Osteocyte (in vitro differentiated cells): Measurements from ENCODE around the gene MAP3K10. TPM values are rescaled to one million over a fixed set of nuclear protein-coding genes. Genes with fewer than 3 reads are reported as not detected.

ENCODE experiments used
- DNase-seq: peaks from one replicate; pipeline ENCODE4 v3.0.0; 2021; ENCODE audit warnings: mixed read lengths; ENCODE audit not compliant: unreplicated experiment; ENCODE audit errors: extremely low spot score
- H3K27ac Mint-ChIP-seq: one replicate; pipeline ENCODE4 v1.8.0; 2021; ENCODE audit warnings: mild to moderate bottlenecking, mixed read lengths; ENCODE audit not compliant: unreplicated experiment
- H3K27me3 Mint-ChIP-seq: one replicate; pipeline ENCODE4 v1.8.0; 2021; ENCODE audit warnings: mixed read lengths; ENCODE audit not compliant: unreplicated experiment
- H3K36me3 Mint-ChIP-seq: one replicate; pipeline ENCODE4 v1.8.0; 2021; ENCODE audit warnings: mixed read lengths; ENCODE audit not compliant: unreplicated experiment
- H3K4me1 Mint-ChIP-seq: one replicate; pipeline ENCODE4 v1.8.0; 2021; ENCODE audit warnings: mixed read lengths; ENCODE audit not compliant: unreplicated experiment
- H3K4me3 Mint-ChIP-seq: one replicate; pipeline ENCODE4 v1.8.0; 2021; ENCODE audit warnings: mild to moderate bottlenecking, moderate library complexity, mixed read lengths; ENCODE audit not compliant: unreplicated experiment
- H3K9me3 Mint-ChIP-seq: one replicate; pipeline ENCODE4 v1.8.0; 2021; ENCODE audit warnings: mixed read lengths; ENCODE audit not compliant: unreplicated experiment
- total RNA-seq: library from RNA; stranded (reverse); gene quantifications from 2 replicates; pipeline ENCODE4 v1.2.1, GENCODE V29; 2021
- TF ChIP-seq, protein P1 (sequence below): fragments of 200-600 bp; sonication (generic); IDR thresholded peaks from 2 replicates; pipeline ENCODE4 v1.5.0; 2021; ENCODE audit warnings: antibody characterized with exemption, mild to moderate bottlenecking, moderate library complexity

Gene MAP3K10
- total RNA-seq, 1 donor from 2014 or later, result 24.2 TPM

DNA sequence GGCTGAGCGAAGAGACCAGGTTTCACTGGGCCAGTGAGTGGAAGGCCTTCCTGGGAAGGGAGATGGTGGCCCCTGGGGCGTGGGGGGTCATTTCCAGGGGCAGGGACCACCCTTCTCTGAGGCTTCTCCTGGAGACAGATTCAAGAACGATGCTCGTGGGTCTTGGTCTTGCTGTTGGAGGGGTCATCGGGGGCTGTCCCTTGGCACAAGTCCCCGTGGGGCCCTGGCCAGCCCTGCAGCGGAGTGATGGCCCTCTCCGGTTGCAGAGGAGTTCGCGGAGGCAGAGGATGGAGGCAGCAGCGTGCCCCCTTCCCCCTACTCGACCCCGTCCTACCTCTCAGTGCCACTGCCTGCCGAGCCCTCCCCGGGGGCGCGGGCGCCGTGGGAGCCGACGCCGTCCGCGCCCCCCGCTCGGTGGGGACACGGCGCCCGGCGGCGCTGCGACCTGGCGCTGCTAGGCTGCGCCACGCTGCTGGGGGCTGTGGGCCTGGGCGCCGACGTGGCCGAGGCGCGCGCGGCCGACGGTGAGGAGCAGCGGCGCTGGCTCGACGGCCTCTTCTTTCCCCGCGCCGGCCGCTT, 22.1 kb downstream of the MAP3K10 start:
- Mint-ChIP-seq H3K4me1 (peaks cover 1% of the 10 kb centered on the region), H3K27ac (no peak overlapping the region), H3K4me3 (no peak overlapping the region), H3K9me3 (no peaks in the 10 kb centered on the region), H3K27me3 (peaks cover 18% of the 10 kb centered on the region), H3K36me3 (peaks cover 13% of the 10 kb centered on the region)
- no peak for DNase-seq
- TF ChIP-seq, protein P1, sequence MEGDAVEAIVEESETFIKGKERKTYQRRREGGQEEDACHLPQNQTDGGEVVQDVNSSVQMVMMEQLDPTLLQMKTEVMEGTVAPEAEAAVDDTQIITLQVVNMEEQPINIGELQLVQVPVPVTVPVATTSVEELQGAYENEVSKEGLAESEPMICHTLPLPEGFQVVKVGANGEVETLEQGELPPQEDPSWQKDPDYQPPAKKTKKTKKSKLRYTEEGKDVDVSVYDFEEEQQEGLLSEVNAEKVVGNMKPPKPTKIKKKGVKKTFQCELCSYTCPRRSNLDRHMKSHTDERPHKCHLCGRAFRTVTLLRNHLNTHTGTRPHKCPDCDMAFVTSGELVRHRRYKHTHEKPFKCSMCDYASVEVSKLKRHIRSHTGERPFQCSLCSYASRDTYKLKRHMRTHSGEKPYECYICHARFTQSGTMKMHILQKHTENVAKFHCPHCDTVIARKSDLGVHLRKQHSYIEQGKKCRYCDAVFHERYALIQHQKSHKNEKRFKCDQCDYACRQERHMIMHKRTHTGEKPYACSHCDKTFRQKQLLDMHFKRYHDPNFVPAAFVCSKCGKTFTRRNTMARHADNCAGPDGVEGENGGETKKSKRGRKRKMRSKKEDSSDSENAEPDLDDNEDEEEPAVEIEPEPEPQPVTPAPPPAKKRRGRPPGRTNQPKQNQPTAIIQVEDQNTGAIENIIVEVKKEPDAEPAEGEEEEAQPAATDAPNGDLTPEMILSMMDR, result no peak

DNA sequence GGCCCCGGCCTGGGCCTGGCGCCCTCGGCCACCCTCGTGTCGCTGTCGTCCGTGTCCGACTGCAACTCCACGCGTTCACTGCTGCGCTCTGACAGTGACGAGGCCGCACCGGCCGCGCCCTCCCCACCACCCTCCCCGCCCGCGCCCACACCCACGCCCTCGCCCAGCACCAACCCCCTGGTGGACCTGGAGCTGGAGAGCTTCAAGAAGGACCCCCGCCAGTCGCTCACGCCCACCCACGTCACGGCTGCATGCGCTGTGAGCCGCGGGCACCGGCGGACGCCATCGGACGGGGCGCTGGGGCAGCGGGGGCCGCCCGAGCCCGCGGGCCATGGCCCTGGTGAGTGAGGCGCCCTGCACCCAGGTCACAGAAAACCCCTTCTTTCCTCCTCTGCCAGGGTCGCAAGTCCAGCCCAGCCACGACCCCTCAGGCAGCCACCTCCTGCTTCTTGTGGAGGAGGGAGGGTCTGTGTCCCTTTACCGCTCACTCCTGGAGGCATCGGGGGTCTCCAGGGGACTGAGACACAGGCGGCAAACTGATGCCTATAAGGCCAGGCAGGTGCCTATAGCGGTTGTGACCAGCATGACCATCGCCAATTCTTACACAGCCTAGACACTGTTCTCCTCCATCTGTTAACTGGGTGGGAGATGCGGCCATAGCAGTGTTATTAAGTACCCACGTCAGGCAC, 22.8 kb downstream of the MAP3K10 start:
- DNase-seq, result no peak

DNA sequence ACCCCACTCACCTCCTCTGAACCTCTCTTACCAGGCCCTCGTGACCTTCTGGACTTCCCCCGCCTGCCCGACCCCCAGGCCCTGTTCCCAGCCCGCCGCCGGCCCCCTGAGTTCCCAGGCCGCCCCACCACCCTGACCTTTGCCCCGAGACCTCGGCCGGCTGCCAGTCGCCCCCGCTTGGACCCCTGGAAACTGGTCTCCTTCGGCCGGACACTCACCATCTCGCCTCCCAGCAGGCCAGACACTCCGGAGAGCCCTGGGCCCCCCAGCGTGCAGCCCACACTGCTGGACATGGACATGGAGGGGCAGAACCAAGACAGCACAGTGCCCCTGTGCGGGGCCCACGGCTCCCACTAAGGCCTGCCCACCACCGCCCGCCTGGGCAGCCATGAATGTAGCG, 23.7 kb downstream of the MAP3K10 start:
- Mint-ChIP-seq H3K4me3 (no peak overlapping the region), H3K27me3 (peaks cover 18% of the 10 kb centered on the region), H3K36me3 (peaks cover 9% of the 10 kb centered on the region), H3K4me1 (peaks cover 6% of the 10 kb centered on the region), H3K9me3 (no peaks in the 10 kb centered on the region), H3K27ac (no peak overlapping the region)
- no peak for DNase-seq
- TF ChIP-seq, protein P1, result no peak

More for the DNA sequence above, 22.8 kb downstream of the MAP3K10 start:
- Mint-ChIP-seq H3K9me3 (no peaks in the 10 kb centered on the region), H3K27me3 (peaks cover 18% of the 10 kb centered on the region), H3K27ac (no peak overlapping the region), H3K4me1 (peaks cover 2% of the 10 kb centered on the region), H3K36me3 (peaks cover 11% of the 10 kb centered on the region), H3K4me3 (no peak overlapping the region)
- TF ChIP-seq, protein P1, result no peak

DNA sequence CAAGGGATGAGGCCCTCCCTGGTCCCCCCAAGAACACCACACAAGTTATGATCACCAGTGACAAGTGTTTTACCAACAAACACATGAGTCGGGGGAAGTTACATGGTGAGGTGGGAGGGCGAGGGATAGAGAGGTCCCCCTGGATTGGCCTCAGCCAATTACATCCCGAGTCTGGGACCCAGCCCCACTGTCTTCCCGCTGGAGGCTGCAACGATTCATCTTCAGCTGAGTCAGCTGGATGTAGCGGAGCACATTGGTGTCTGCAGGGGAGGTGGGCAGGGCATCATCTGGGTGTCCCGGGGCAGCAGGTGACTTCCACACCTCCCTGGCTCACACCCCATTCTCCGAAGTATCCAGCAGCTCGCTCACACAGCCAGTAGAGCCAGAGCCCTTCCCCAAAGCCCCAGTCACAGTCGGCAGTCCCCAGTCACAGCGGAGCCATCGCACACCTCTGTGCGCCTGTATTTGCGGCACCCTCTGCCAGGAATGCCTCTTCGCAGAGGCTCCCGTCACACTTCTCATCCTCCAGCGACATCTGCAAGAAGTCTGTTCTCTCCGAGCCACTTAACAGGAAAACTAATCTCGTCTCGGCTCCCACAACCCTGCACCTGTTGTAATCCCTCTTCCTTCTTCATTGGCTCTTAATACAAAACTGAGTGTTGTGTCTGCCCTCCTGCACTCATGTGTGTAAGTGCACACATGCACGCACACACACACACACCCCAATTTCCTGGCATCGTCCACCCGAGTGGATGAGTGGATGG, 25.0 kb downstream of the MAP3K10 start:
- peaks cover 6% of the 10 kb centered on the region for H3K4me1 Mint-ChIP-seq
- H3K36me3 Mint-ChIP-seq, result peaks cover 4% of the 10 kb centered on the region
- H3K4me3 Mint-ChIP-seq, result no peak overlapping the region
- TF ChIP-seq, protein P1, result no peak
- no peak for DNase-seq
- no peaks in the 10 kb centered on the region for H3K9me3 Mint-ChIP-seq
- H3K27ac Mint-ChIP-seq, result no peak overlapping the region
- peaks cover 18% of the 10 kb centered on the region for H3K27me3 Mint-ChIP-seq

DNA sequence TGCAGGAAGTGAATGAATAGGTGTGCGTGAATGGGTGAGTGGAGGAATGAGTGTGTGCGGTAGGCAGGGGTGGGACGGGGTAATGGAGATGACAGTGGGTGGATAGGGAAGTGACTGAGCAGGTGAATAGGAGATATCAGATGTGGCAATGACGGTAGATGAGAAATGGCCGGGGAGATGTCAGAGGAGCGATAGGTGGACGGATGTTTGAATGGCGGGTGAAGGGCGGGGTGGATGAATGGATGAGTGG, 25.5 kb downstream of the MAP3K10 start:
- Mint-ChIP-seq H3K9me3 (no peaks in the 10 kb centered on the region), H3K4me3 (no peak overlapping the region), H3K36me3 (peaks cover 3% of the 10 kb centered on the region), H3K4me1 (peaks cover 6% of the 10 kb centered on the region), H3K27ac (no peak overlapping the region), H3K27me3 (peaks cover 18% of the 10 kb centered on the region)
- TF ChIP-seq, protein P1, result no peak
- no peak for DNase-seq
